GM19452 (cell line): Measurements from ENCODE around the gene RBMS1.

Experiments used
- ATAC-seq: cut with Tn5 transposase; IDR thresholded peaks from one replicate; pipeline ENCODE4 v1.9.1; 2021; ENCODE audit not compliant: unreplicated experiment

The RBMS1 gene

DNA sequence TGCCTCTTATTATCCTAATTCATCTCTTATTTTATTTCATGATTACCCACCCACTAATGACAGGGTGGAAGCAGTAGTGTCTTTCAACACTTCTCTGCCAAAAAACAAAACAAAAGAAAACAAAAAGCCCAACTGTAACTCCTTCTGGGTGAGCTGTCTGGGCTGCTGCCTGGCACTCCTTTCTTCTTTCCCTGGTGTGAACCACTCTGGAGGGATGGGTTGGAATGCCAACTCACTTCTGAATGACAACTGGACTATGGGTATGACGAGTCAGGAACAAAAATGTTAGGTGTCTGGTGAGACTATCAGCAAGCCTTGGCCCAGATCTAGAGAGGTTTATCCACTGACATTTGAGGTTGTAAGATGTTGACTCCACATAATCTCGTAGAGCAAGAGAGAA, 205.3 kb downstream of the RBMS1 start:
- no peak for ATAC-seq

DNA sequence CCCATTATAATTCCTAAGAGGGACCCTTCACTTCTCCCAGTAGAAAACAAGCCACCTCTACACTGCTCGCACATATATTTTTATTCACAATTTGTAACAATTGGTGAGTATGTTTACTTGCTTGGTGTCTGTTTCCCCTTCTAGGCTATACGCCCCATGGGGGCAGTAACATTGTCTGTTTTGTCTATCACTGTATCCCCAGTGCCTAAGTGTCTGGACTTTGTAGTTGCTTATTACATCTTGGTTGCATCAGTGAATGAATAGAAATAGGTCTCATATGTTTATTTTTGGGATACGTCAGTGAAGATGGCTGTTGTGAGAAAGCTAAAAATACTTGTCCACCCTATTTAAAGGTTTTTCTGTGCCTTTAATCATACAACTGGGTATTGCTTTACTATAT, 206.1 kb downstream of the RBMS1 start:
- no peak for ATAC-seq

DNA sequence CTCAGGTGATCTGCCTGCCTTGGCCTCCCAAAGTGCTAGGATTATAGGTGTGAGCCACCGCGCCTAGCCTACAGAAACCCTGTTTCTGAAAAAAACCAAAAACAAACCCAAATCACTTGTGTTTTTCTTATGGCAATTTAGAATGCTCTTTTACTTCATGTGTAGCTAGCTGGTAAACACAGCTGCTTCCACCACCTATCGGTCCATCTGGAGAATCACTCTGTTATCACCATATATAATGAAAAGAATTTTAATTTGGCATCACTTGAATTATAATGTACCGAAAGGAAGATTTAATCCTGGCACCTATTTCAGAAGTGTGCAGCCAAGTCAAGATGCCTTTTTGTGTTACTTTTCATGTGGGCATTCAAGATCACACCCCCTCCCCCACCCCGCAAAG, 207.1 kb downstream of the RBMS1 start:
- no peak for ATAC-seq

GRCh38 chr2:160283675-160284074, 209.9 kb downstream of the RBMS1 start:
- ATAC-seq: no peak

GRCh38 chr2:160282063-160282580, 211.5 kb downstream of the RBMS1 start:
- ATAC-seq: no peak

- no peak for ATAC-seq
Observed at GRCh38 chr2:160281213-160281612, 212.4 kb downstream of the RBMS1 start.

GRCh38 chr2:160279813-160280465, 213.7 kb downstream of the RBMS1 start:
- ATAC-seq: no peak

- ATAC-seq: no peak
Observed at GRCh38 chr2:160278879-160279177, 214.8 kb downstream of the RBMS1 start.

DNA sequence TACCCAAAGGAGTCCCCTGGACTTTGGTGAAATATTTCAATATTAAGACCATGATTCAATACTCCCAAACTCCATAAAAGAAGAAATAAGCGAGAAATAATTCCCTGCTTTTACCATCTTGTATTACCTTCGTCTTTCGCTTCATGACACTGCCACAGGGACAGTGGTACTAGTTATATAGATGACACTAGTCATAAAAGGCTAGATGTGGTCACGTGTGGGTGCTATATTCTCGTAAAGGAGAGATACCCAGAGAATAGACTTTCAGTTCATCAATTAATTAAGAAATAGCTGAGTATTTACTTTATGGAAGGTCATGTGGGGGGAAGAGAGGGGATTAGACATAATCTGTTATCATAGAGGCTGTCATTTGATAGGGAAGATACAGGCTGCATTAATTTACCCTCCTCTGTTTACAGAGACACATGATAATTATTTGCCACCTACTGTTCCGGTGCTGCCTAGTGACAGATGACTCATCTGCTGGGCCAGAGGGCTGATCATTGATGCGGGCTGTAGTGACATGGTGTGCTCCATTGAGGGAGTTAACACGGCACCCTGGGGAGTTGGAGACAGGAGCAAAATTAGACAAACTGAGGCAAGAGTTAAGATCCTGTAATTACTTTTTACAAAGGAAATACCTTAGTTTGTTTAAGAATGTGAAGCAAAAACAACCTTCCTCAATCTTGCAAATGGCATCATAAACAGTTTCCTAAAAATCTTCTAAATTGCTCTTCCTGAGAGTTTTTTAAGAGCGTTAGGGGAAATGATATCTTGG, 215.3 kb downstream of the RBMS1 start:
- no peak for ATAC-seq

- ATAC-seq: no peak
Observed at GRCh38 chr2:160277151-160277550, 216.5 kb downstream of the RBMS1 start.

DNA sequence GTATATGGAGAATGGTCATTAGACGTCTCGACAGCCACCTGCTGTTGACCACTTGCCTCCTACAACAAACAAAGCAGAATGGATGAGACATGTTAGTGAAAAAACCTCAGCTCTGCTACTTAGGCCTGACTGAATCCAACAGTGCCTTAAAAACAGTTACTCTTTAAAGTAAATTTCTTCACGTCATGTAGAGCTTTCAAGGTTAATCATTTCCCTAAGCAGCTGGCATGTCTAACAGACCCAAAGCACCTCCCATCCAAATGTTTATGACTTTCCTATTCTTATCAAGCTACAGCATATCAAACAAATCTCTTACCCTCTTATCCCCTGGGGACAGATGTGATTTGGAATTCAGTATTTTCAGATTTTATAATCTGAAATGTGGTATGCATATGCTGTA, 218.0 kb downstream of the RBMS1 start:
- no peak for ATAC-seq

DNA sequence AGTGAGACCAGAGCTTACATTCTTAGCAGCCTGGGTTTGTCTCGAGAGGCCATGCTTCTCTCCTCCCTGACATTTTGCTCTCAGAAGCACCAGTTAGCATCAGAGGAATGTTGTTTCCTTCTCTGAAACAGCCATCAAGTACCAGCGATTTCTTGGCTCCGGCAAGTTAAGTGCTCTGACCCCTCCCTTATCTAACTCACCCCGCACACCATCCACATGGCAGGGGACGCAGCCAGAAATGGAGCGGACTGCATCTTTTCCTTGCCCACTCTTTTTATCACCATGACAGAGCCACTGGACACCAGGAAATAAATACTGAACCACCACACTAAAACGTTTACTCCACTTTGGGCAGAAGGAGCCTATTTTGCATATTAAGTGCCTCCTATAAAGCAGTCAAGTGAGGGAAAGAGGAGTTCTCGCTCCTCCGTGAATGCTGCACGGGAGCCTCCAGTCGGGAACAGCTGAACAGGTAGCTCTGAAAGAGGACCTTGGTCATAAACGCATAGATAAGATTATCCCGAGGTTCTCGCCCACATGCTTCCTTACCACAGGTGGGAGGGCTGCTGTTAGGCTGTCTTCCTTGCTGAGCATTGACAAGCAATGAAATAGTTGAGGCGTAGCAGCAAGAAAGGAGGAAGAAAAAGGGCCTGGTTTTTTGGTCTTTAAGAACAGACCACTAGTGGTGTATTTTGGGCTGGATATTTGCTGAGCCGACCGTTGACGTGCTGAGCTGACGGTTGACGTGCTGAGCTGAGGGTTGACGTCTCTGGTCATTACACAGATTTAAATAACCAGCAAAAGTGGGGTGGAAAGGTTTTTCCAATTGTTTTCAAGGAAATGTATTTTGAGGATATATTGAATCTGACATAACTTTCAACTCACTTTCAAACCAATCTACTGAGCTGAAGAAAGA, 222.2 kb downstream of the RBMS1 start:
- ATAC-seq: no peak

GRCh38 chr2:160270571-160271113, 223.0 kb downstream of the RBMS1 start:
- no peak for ATAC-seq

- peak; percentile 92 for ATAC-seq
Observed at GRCh38 chr2:160269803-160270570, 223.6 kb downstream of the RBMS1 start.

DNA sequence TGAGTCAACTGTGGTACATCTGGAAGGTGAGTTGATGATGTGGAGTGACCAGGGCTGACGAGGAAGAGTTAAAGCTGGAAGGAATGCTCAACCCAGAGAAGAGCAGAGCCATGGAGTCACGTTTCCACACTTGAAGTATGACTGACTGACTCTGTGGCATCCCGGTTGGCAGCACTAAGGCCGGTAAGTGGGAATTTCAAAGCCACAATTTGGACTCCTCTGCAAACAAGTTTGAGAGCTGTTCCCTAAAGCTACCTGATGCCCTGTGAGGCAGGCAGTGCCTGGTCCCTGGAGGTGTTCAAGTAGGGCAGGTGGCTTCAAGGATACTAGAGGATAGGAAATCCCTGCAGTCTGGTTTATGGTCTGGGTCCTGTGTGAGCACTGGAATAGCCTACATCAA, 224.2 kb downstream of the RBMS1 start:
- ATAC-seq: no peak

- no peak for ATAC-seq
Observed at GRCh38 chr2:160268151-160268781, 225.3 kb downstream of the RBMS1 start.

- ATAC-seq: no peak
Observed at GRCh38 chr2:160267692-160268091, 225.9 kb downstream of the RBMS1 start.

DNA sequence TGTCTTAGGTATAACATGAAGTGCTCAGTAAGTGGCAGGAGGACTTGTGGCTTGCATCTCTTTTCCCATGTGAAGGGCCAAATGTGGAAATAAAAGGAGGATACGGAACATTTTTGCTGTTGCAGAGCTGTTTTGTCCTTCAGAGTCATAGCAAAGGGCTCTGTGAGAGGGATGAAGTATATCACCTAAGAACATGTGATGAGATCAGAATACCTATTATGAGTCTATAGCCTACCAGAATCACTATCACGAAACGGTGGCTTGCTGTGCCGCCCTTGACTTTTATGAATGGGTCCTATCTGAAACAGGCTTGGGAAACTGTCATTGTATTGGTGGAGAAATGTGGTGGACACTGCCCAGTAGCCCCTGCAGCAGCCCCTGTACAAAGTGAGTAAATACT, 226.6 kb downstream of the RBMS1 start:
- no peak for ATAC-seq

- ATAC-seq: no peak
Observed at GRCh38 chr2:160266037-160266551, 227.5 kb downstream of the RBMS1 start.

GRCh38 chr2:160264308-160264707, 229.3 kb downstream of the RBMS1 start:
- no peak for ATAC-seq
